GM11168 (cell line): ENCODE measurements around the gene MATR3.

Source experiments
- in situ Hi-C: fragments of 300-500 bp; cut with MboI; formaldehyde crosslinking; loops from one replicate; pipeline ENCODE4 v1.12.0; 2022; ENCODE audit warnings: low sequenced_read_pairs; ENCODE audit not compliant: unreplicated experiment

The MATR3 gene

DNA sequence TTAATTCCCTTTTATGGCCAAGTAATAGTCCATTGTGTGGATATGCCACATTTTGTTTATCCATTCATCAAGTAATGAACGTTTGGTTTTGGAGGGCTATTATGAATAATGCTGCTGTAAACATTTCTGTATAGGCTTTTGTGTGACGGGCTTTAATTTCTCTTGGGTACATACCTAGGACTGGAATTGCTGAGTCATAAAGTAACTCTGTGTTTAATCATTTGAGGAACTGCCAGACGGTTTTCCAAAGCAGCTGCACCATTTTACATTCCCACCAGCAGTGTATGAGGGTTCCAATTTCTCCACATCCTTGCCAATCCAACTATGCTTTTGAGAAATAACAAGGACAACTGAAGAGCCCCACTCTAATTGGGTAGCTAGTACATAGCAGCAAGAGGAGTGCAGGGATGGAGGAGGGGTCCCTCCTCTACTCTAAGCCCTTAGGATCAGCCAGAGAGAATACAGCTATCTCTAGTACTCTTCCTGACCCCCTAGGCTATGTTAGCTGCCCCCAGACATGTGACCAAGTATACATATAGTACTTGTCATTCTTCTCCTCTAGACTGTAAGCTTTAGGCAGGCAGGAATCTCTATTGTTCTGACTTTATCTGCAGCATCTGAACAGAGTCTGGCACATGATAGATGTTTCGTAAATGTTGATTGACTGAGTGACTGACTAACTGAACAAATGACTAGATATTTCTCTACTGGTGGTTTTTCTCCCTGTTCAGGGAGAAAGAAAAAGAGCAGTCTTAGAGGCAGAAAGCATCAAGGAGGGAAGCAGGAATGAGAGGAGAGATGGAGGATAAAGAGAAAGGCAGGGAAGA is 22.1 kb upstream of the MATR3 start:
- in situ Hi-C loops, result loop anchor here (25.0 kb wide), 1 partner anchor 634 kb away; no protein-coding TSS in a partner anchor

DNA sequence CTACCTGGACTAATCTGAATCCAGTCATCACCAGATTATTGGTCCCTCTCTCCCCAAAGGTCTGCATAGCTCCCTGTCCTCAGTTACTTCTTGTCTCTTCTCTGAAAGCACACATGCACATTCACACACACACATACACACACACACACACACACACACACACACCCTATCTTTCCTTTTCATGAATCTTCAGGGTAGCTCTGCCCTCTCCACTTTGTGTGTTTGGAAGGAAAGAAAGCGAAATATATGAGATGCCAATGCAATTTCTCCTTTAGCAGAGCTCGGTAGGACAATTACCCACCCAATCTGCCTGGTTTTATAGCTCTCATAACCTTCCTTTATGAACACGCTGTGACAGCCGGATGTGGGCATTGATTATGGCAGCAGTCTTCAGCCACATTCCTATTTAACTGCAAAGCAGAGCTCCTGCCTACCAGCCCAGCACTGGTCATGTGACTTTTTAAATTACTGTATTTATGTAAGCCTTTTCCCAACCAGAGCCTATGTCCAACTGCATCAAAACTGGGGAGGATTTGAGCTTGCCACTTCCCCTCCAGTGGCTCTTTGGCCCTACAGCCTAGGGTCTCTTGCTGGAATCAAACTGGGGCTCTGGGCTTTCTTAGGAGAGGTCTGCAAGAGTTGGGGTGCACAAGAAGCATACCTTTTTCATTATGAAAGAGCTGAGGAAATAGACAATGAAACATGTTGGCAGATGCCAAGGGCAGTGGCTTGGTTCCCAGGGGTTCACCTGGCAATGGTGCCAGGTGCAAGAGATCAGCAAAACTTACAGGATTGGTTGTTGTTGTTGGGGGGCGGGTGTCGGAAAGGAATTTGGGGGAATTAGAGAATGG is 20.8 kb upstream of the MATR3 start:
- in situ Hi-C loops, result loop anchor here (25.0 kb wide), 1 partner anchor 635 kb away; no protein-coding TSS in a partner anchor

DNA sequence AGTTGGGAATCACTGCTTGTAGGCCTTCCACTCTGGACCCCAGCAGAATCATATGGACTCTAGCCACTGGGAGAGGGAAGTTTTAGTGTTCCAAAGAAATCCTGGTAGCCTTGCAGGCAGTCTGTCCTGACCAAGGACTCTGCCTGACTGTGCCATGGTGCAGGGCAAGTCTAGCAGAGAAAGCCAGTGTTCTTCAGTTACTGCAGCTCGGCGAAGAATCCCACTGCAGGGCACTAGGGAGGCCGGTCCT is 20.3 kb upstream of the MATR3 start:
- in situ Hi-C loops, result loop anchor here (25.0 kb wide), 1 partner anchor 636 kb away; no protein-coding TSS in a partner anchor

DNA sequence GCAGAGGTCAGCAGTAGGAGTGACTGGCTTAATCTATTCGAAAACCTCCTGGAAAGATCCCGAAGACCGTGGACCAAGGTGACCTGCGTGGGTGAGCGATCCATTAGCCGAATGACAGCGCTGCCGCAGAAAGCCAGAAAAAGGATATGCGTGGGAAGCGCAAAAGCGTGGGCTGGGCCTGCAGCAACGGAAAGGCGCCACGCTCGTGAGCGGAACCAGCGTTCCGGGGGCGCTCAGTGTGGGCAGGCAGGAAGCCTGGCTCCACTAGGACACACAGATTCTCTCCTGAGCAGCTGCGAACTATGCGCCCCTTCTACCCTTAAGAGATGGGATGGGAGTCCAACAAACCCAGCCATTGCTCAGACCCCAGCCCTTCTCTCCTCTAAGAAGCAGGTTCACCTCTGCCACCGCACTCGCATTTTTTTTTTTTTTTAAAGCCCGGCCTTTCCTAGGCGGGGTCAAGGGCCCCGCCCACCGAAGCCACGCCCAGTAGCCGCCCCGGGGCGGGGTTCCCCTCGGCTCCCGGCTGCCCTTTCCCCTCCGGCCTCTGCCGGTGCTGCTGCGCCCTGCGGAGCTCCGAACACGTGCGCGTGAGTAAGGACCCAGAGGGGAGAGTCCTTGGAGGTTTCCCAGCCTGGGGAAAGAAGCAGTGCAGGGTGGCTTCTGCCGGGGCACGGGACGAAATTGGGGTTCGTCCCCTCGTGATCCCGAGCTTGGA is 19.8 kb upstream of the MATR3 start:
- in situ Hi-C loops, result loop anchor here (25.0 kb wide), 1 partner anchor 636 kb away; no protein-coding TSS in a partner anchor

DNA sequence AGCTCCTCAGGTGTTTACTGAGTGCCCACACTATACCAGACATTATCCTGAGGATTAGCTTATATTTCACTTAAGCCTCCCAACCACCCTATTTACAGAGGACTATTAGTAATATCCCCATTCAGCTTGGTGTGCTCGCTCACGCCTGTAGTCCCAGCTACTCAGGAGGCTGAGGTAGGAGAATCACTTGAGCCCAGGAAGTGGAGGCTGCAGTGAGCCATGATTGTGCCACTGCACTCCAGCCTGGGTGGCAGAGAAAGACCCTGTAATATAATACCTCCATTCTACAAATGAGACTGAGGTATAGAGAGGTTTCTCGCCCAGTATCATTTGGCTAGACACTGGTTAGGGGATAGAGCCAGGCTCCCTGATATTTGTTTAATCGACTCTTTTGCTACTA is 18.0 kb upstream of the MATR3 start:
- in situ Hi-C loops, result no loop called here

DNA sequence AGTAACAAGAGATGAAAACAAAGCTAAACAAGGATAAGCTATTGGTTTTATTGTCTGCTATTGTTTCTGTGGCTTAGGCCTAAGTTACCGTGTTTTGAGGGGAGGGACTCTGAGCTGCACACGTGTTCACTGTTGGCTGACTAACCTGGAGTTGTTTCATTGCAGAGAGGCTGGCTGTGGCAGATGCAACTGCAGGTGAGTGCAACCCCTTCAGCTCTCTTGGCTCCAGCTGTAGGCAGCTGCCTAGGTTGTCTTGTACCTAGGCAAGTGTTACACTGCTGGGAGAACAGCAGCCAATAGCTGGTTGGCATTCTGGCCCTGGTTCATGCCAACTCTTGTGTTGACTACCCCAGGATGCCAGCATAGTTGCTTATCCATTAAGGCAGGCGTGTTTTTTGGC is 17.6 kb upstream of the MATR3 start:
- in situ Hi-C loops, result no loop called here

DNA sequence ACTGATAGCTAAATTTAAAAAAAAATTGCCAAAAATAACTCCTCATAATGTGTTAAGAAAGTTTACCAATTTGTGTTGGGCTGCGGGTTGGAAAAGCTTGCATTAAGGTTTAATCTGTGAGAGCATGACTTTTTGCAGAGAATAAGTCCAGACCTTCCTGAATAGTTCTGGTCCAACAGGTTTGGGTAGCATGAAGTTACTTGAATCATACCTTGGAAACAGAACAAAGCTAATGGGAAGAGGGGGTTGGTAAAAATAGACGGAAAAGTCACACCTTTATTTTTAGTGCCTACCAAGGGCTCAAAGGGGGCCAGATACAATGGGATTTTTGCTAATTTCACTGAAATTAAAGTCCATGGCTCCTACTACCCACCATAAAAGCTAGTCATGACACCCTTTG is 17.1 kb upstream of the MATR3 start:
- in situ Hi-C loops, result no loop called here

DNA sequence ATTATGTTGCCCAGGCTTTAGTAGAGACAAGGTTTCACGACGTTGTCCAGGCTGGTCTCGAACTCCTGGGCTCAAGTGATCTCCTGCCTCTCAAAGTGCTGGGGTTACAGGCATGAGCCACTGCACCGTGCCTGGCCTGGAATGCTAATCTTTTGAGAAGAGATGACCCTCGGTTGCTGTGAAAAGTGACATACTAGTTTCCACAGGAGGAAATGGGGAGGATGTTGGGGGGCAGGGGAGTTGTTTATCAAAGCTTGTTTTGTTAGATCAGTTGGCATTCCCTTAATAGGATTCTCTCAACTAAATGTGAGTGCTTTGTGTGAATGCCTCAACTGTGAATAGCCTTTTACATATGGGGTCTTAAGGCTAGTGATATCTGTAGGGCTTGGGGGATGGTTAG is 16.4 kb upstream of the MATR3 start:
- in situ Hi-C loops, result no loop called here

DNA sequence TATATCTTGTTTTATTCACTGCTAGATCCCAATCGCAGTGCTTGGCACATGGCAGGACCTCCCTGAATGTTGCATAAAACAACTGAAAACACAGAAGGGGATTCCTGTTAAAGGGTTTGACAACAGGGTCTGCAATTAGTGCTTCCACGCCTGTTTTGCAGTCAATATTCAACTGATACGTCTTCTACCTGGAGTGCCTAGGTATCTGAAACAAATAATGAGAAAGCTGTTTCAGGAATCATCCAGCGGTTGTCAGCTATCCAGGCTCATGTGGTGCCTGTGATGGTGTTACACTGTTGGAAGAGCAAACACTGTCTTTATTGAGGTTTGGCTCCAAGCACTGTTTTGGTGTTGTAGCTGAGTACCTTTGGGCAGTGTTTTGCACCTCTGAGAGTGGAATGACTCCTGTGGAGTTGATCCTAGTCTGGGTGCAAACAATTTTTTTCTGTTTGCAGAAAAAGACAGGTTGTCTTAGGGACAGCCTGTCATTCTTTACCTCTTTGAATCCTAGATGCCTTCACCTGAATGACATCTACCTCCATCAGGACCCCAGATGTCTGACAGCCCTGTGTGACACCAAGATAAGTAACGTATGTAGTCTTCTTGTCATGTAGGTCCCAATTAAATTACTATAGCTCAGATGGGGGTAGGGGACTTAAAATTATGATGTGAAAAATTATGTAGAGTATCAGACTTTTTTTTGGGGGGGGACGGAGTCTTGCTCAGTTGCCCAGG is 14.8 kb upstream of the MATR3 start:
- in situ Hi-C loops, result no loop called here

DNA sequence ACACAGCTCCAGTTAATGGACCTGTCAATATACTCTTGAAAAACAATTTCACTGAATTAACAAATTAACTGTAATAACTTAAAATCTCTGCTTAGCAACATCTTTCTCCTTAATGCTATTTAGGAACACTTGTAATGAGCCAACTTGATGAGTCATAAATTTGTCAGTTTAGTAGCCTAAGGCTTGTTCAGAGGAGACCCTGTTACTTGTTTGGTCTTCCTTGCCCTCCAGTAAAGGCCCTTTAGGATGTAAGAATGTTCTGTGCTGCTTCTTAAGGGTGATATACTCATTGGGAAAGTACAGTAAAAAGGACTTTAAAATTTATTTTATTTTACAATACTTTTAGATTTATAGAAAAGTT is 11.4 kb upstream of the MATR3 start:
- in situ Hi-C loops, result no loop called here

DNA sequence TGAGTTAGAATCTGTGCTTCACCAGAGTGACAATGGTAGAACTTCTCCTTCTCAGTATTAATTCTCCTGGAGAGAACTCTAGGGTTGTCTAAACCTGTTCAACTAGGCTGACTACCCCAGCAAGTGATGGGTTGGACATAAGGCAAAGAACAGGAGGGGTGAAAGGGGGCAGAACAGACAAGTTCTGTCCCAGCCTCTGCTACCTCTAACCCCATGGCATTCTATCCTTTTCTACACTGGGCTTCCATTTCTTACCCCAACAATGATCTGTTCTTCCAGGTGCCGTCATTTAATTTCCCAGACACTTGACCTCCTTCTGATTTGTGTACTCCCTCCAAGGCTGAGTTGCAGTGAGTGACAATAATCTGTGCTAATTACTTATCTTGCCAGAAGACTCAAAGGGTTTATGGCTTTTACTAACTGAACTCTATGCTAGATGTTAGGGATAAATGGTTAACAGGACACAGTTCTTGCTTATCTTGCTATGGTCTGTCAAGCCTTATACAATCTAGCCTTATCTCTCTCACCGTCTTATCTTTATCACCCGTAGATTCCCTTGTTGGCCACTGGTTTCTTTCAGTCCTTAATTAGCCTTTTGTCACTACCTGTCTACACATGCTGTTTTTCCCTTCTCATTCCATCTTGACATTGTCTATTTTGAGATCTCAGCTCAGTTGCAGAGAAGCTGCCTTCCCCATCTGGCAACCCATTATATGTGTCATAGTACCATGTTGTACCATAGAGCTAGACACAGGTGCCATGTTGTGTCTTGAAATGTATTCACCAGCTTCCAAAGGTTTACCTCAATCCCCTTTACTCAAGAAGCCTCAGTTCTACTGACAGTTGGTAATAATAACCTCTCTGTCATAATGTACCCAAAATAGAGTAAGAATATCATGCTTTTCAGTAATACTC is 10.0 kb upstream of the MATR3 start:
- in situ Hi-C loops, result no loop called here

DNA sequence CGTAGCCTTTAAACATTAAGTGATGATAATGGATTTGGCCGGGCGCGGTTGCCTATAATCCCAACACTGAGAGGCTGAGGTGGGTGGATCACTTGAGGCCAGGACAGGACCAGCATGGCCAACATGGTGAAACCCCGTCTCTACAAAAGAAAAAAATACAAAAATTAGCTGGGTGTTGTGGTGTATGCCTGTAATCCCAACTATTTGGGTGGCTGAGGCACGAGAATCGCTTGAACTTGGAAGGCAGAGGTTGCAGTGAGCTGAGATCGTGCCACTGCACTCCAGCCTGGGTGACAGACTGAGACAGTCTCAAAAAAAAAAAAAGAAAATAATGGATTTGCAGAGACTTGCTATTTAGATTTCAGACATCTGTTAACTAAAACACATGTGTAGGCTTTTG is 9.2 kb upstream of the MATR3 start:
- in situ Hi-C loops, result no loop called here

DNA sequence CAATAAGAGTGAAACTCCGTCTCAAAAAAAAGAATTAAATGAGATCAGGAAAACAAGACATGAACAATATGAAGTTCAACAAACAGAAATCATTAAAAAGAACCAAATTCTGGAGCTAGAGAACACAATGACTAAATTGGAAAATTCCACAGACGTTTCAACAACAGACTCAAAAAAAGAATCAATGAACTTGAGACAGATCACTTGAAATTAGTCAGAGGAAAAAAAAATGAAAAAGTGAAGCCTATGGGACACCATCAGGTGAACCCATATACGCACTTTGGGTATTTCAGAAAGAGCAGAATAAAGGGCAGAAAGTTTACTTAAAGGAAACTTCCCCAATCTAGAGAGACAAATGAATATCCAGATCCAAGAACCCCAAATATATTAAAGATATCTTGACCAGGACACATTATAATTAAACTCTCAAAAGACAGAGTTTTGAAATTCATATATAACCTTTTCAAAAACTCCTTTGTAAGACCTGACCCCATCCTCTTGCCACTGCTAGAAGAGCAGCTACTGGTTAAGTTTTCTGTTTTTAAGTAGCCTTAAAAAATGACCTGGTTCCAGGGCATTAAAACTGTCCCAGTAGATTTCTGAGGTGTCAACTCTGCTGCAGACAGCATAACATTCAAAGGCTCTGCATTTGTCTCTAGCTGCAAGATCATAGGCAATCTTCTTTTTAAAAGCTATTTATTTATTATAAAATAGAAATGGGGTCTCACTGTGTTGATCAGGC is 7.7 kb upstream of the MATR3 start:
- in situ Hi-C loops, result no loop called here

DNA sequence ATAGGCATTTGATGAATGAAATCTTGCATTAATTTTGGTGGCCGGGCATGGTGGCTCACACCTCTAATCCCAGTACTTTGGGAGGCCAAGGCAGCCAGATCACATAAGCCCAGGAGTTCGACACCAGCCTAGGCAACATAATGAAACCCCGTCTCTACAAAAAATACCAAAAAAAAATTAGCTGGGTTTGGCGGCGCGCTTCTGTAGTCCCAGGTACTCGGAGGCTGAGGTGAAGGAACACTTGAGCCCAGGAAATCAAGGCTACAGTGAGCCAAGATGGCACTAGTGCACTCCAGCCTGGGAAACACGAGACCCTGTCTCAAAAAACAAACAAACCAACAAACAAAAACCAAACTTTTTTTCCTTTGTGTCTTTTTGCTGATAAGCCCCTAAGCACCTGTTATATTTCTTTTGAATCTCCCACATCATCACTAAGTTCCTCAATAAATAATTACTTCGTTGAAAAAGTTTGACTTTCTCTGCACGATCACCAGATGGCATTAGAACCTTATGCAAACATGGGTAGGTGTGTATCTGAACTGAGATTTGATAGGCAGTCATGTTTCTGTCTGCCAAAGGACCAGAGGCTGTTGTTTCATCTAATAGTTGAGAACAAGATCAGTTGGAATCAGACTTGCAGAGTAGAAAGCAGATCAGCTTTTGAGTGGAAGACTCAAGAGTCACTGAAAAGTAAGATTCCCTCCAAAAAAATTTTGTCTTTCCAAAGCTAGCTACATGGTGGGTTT is 5.5 kb upstream of the MATR3 start:
- in situ Hi-C loops, result no loop called here

DNA sequence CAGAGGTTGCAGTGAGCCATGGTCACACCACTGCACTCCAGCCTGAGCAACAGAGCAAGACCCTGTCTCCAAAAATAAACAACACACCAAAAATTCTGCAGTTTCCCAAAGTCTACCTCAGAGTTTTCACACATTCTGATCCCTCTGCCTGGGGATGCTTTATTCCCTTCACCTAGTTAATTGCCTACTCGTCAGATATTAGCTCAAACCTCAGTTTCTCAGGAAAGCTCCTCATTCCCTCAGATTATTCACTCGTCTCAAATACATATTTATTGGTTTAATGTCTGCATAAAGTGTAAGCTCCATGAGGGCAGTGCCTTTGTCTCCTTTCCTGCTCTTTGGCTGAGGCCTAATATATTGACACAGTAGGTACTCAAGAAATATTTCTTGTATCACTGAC is 2.5 kb upstream of the MATR3 start:
- in situ Hi-C loops, result no loop called here

DNA sequence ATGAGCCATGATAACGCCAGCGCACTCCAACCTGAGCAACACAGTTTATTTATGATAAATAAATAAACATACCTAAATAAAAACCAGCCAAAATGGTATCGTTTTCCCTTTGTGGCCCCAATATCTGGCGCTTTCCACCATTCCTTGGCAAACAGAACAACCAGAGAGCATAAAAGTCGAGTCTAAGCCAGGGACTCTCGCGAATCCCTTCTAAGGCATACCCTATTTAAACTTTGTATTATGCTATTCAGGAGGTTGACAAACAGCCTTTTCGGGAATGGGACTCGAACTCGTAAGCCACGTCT is 386 bp upstream of the MATR3 start:
- in situ Hi-C loops, result no loop called here

DNA sequence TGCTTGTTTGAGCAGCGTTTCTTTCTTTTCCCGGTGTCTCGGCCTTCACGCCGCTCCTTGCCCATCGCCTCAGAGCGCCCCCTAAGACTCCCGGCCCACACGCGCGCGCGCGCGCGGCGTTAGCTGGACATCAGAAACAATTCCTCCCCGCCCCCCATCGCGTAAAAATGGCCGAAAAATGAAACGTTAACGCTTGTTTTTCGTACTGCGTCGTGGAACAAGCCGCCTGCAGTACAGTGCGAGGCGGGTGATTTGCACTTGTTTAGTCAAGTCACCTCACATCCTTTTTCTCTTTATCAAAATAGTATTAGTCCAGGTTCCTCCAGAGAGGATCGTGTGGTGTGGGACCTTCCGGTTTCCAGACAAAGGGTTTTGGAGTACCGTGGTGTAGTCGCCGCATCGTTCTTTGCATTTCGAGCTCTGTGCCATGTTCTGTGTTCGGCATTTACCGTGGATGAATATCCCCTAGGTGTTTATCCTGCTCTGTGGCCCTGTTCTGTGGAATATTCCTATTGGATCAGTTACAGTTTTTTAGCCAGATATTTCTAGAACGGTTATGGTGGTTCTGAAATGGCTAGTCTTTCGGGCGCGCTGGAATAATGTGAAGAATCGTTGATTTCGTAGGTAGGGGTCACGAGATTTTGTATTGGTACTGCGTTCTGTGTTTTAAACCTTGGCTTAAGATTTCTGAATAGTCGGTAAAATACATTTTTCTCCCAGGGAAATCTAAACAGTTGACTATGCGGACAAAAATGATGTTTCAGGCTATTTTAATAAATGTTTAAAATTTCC is 1.0 kb downstream of the MATR3 start:
- in situ Hi-C loops, result no loop called here
